Stimulated activated CD8-positive, alpha-beta memory T cell treated with anti-CD3 and anti-CD28 coated beads, Interleukin-4, amount 100 ng/mL, for 4 hours (primary cell): ENCODE data around the gene PPP4C.
"Not testable (repeated sequence)": the region's sequence is repeated elsewhere in the genome, so short reads cannot be mapped to it uniquely, and the experiment has no call there.

ENCODE experiments used
- DNase-seq, 2 donors: peaks; one replicate each; pipeline ENCODE4 v3.0.0-alpha.2; 2020; ENCODE audit warnings: low read depth in 2 of 2, low spot score in 1 of 2

The PPP4C gene

DNA sequence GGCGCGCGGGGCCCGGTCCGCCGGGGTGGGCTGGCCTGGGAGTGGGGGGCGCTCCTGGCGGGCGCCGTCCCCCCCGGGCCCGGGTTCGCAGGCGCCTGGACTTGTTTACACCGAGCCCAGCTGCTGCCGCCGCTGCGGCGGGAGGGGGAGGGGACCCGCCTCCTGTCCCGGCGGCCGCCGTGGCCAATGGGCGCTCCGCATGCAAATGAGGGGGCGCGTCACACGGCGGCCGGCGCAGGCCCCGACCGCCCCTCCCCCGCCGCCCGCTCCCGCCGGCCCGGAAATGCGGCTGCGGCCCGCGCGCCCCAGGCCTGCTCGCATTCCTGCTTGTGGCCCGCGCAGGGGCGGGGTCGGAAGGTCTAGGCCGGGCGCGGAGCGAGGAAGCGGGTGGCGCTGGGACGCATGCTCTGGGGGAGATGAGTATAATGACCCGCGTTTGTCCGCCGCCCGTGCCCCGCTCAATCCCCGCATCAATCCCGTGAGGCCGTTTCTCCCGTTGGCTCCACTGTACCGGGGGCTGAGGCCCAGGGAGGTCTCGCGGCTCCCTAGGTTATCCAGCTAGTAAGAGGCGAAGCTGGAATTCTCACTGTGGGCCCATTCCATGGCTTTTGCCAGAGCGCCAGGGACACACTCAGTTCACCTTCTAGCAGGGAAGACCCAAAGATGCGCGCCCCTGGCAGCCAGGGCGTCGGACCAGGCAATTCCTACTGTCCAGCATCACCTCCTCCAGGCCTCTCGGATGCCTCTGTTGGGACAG, 20.5 kb downstream of the PPP4C start, which contains the start of gene YPEL3:
YPEL3 (minus strand) TSS at position 109 of the 757 bp plus-strand sequence. CDS start 731 bp downstream, outside the sequence.
- DNase-seq, result peak; percentile 60 to 81

DNA sequence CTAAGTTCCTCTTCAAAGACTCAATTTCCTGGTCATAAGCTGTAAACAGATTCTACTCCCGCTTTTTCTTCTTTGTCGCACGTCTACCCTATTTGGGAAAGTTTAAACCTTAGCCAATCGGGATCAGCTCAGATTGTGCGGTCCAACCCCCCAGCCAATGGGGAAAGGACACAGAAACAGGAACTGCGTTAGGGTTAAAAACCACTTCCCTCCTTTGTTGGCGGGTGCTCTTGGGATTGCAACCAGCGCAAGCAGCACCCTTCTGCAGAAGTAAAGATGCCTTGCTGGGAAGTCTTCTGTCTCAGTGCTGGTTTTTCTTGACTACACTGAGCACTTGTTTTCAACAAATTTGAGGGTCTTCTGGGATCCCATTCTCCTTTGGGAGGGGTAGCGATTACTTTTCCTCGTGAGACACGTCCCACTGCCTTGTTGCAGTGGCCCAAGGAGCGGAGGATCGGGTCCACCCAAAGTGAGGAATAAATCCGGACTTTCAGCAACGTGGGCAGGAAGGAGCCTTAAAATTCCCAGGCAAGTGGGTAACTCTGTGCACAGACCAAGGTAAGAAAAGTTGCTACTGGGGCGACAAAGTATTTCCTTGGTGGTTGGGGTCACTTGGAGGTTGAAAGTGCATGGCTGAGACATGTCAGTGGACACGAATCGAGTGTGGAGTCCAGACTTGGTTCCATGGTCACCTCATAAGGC, 21.2 kb downstream of the PPP4C start:
- no peak for DNase-seq

DNA sequence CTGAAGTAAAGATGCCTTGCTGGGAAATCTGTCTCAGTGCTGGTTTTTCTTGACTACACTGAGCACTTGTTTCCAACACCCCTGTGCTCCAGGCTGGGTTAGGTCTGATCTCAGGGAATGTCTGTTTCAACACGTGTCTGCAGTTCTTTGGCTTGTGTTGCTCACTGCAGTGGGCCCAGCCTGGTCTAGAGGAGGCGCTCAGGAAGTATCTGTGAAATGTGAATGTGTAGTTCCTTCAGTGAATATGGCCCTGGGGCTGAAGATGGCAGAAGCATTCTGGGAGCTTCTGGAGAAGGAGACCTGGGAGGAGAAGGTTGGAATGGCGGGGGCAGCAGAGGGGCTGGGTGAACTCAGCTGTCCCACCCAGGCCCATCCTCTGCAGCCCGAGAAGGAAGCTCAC, 28.3 kb downstream of the PPP4C start:
- DNase-seq, result no peak

DNA sequence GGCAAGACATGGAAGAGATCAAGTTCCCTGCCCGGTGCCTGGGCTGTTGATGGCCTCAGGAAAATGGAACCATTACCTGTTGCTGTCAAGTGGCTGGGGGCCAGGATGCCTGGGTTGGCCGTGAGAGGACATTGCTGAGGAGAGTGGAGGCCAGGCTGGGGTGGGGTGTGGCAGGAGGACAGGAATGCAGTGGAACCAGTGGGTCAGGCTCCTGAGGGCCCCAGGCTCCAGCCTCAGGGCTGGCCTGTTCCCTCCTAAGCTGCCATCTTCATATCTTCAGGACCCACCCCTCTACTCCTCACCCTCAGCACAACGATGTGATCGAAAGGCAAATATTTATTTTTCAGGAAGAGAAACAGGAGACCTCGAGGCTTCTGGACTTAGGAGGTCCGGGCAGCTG, 28.7 kb downstream of the PPP4C start:
- no peak for DNase-seq

DNA sequence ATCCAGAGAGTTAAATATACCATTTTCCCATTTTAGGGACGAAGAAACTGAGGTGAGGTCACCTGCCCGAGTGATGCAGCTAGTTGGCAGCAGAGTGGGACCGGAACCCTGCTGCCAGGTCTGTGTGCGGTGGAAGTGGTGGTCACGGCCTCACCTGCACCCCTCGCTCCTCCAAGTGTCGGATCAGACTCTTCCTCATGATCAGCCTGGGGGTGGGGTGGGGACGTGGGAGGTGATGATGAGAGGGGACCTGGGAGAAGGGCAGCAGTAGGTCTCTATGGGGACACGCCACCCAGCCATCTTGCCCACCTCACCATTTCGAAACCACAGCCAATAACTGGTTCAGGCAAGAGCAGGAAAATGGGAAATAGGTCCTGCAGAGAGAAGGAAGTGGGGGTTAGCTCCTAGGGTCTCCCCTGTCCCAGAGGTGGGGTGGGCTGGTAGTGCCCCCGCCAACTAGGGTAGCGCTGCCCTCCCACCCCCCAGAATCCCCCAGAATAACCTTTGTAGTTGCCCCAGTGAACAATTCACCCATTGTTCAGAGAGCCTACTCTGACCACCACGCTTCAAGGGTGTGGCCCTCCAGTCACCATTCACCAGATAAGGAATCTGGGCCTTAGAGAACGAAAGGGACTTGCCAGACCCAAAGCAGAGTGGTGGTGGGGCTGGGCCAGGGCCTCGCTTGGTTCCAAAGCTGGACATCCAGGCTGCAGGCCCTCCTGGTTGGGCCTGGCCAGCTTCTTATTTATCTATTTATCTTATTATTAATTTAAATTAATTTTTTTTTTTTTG, 32.5 kb downstream of the PPP4C start:
- no peak for DNase-seq

DNA sequence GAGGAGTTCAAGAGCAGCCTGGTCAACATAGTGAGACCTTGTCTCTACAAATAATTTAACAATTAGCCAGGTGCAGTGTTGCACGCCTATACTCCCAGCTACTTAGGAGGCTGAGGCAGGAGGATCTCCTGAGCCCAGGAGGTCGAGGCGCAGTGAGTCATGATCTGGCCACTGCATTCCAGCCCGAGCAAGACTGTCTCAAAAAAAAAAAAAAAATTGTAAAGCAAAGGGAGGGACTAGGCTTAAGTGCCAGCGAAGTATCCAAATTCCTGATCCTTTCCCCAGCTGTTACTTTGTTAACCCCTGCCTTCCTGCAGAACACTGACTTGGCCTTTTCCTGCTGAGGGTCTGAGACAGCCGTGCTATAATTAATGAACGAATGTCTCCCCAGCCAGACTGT, 34.9 kb downstream of the PPP4C start:
- DNase-seq, result no peak

DNA sequence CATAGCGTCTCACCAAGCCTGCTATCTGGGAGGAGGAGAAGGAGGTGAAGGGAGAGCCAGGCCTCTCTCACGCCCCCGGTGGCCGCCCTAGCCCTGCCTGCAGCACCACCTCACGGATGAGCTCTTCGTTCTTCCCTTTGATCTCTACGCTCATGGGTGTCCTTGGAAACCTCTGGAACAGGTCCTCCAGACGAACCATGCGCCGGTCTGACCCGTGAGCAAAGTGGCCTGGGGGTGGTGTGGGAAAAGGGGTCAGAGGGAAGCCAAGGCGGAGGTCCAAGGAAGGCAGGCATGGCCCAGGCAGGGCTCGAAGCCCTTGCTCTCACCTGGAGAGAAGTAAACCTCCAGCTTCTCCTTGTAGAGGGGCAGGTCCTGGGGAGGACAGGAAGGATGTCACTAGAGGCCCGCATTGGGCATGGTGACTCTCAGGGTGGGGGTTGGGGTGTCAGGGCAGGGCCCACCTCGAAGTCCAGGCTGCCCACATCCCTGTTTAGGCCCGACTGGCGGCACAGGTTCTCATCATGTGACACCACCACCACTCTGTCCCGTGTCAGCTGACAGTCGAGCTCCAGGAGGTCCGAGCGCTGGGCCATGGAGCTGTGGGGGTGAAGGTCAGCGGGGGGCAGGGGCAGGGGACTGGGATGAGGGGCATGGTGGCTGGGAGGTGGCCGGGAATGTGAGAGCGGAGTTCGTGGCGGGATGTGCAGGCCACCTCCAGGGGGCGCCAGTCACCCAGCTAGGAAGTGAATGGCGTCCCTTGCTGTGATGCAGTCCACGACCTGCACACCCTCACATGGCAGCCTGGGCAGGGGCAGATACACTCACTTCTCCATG, 36.6 kb downstream of the PPP4C start:
- DNase-seq, result no peak

DNA sequence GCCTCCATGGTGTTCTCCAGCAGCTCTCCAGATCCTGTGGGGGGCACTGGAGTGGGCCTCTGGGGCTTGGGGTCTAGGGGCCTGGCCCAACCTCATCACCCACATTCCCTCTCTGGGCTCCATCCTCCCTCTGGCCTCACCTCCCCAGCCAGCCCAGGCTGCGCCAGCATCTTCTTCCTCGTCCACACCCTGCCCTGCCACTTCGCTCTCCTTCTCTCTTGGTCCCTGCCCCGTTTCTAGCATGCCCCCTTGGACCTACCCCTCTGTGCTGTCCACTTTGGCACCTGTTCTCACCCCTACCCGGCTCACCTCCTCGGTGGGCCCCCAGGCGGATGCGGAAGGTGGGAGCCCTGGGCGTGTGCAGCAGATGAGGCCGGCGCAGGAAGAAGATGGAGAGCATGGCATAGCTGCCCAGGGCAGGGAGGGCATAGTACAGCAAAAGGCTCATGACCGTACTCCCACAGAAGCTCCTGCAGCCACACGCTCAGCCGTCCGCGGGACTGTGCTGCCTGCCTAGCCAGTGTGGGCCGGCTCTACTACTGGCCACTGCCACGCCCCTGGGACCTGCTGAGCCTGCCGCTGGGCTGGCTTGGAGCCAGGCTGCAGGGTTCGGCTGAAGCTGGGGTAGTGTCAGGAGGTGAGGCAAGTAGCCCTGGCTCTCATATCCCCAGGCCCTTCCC, 37.4 kb downstream of the PPP4C start, which contains the start of gene GDPD3:
GDPD3 (minus strand) TSS at position 507 of the 680 bp plus-strand sequence; CDS start at position 448, 59 bp downstream.
- DNase-seq, result no peak

DNA sequence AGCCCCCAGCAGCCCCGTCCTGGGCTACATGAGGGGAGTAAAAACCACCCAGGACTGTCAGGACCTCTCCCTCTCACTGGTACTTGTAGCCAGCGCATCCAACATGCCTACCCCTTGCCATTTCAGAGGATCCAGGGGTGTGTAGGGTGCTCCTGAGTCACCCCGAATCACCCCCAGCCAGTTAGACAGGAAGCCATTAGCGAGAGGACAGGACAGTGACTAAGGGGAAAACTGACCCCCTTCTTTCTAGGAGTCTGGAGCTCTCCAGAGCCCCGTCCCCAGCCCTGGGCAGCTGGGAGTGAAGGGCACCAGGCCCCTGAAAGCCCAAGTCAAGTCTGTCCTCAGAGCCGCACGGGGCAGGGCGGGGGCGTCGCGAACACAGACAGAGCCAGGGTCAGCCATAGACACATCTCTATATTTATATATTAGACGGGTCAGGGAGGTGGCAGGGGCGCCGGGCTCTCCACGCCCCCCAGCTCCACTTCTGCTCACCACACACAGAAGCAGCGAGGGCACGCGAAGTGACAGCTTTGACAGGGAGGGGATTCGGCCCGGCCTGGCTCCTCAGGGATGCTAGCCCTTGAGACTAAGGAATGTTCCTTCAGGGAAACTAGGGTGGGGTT, 38.0 kb downstream of the PPP4C start:
- no peak for DNase-seq

DNA sequence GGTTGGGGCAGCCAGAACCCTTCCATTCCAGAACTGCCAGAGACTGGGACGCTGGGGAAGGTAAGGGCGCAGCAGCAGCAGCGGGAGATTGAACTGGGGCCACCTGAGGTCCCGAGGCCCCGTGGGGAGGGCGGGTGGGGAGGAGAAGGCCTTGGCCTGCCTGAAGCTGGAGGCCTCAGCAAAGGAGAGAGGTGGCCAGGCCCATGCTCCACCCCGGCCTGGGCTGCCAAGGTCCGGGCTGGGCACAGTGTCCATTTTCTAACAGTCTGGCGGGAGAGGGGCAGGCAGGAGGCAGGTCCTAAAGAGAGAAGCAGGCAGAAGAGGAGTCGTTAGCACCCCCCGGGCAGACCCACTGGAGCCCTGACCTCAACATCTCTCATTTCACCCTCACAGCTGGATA, 38.6 kb downstream of the PPP4C start:
- no peak for DNase-seq

DNA sequence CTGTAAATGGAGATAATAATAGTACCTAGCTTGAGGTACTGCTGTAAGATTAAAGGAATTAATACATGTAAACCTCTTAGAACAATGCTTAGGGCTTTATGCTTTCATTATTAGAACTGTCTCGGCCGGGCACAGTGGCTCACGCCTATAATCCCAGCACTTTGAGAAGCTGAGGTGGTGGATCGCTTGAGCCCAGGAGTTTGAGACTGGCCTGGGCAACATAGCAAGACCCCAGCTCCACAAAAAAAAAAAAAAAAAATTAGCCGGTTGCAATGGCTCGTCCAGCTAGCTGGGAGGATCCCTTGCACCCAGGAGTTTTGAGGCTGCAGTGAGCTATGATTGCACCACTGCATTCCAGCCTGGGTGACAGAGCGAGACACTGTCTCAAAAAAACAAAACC, 39.0 kb downstream of the PPP4C start:
- not testable (repeated sequence) for DNase-seq

DNA sequence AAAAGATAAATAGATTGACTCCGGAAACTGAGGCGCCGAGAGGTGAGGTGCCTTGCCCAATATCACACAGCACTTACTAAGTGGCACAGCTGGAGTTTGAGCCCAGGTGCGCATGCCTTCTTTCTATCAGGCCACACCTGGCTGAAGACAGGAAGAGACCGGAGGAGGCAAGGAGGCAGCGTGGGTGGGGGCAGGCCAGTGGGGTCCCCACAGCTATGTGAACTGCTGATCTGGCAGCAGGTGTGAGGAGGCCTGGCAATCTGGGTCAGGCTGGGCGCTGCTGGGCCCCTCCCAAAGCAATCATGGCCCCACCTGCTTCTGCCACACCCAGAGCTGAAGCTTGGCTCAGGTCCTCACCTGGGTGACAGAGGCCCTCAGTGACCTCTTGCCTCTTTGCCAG, 39.4 kb downstream of the PPP4C start:
- no peak for DNase-seq

DNA sequence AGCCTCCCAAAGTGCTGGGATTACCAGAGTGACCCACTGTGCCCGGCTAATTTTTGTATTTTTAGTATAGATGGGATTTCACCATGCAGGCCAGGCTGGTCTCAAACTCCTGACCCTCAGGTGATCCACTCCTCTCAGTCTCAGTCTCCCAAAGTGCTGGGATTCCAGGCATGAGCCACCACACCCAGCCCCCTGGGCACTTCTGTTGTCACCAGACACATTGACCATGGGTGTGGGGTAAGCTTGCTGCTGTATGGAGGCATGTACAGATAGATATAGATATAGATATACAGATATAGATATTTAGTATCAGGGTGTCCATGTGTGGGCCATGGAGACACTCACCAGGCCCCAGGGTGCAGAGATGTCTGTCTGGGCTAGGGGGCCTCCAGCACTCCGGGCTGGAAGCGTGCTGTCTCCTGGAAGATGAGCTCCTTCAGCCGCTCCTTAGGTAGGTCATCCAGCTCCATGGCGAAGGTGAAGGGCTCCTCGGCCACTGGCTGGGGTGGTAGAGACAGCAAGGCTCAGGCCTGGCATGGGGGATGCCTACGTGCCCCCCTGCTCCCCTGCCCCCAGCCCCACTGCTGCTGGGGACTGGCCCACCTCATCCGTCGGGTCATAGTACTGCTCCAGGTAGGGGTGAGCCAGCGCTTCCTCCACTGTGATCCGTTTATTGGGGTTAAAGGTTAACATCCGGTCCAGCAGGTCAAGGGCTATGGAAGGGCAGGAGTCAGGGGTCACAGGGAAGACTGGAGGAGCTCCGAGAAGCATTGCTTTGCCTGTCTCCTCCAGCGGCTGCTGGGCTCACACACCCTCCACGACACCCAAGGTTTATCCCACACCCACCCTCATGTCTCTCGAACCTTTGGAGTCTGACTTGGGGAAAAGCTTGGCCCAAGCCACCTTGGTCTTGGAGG, 40.8 kb downstream of the PPP4C start:
- no peak for DNase-seq

DNA sequence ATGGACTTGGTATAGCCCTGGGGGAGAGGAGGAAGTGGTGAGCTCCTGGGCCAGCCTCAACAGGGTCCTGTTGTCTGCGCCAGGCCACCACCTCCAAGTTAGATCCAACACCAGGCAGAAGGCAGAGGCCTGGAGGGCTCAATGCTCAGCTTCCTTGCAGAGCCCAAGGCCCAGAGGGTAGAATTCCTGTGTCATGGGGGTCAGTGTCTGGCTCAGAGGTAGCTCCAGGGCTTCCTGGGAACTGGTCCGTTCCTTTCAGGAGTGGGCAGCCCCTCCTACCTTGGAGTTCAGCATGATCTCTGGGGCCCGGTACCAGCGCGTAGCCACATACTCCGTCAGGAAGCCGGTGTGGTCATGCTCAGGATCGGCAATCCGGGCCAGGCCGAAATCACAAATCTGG, 42.0 kb downstream of the PPP4C start:
- DNase-seq, result no peak

DNA sequence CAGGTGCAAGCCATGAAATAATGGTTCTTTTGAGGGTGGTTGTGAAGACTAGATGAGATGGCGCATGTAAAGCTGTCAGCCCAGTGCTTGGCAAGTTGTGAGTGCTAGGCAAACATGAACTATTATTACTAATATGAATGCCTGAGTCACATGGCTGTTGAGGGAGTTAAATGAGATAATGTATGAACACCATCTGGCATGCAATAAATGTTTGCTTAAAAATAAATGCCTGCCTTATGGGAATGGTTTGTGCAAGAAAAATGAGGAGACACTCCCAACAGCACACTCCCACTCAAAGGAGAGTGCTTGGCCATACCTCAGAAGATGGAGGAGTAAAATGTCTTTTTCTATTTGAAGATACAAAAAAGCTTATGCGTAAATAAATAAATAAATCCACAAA, 43.6 kb downstream of the PPP4C start:
- DNase-seq, result no peak

DNA sequence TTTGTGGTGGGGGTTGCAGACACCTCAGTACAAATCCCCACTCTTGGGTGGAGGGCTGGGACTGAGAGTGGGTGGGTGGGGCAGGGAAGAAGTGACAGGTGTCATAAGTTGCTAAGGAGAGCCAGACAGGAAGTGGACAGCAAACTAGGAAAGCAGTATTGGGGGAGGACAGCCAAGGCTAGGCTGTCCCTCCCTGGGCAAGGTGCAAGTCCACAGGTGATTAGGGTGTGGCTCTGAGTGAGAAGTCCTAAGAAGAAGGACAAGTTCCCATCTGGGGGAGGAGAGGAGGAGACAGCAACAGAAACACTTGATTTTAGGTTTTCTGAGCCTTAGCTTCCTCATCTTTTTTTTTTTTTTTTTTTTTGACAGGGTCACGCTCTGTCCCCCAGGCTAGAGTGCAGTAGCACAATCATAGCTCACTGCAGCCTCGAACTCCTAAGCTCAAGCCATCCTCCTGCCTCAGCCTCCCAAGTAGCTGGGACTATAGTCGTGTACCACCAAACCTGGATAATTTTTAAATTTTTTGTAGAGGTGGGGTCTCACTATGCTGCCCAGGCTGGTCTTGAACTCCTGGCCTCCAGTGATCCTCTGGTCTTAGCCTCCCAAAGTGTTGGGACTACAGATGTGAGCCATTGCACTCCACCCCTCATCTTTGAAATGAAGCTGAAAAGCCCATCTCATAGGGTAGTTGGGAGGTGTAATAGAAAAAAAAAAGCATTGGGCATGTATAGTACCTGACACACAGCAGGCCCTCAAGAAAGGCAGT, 44.7 kb downstream of the PPP4C start:
- DNase-seq, result no peak

DNA sequence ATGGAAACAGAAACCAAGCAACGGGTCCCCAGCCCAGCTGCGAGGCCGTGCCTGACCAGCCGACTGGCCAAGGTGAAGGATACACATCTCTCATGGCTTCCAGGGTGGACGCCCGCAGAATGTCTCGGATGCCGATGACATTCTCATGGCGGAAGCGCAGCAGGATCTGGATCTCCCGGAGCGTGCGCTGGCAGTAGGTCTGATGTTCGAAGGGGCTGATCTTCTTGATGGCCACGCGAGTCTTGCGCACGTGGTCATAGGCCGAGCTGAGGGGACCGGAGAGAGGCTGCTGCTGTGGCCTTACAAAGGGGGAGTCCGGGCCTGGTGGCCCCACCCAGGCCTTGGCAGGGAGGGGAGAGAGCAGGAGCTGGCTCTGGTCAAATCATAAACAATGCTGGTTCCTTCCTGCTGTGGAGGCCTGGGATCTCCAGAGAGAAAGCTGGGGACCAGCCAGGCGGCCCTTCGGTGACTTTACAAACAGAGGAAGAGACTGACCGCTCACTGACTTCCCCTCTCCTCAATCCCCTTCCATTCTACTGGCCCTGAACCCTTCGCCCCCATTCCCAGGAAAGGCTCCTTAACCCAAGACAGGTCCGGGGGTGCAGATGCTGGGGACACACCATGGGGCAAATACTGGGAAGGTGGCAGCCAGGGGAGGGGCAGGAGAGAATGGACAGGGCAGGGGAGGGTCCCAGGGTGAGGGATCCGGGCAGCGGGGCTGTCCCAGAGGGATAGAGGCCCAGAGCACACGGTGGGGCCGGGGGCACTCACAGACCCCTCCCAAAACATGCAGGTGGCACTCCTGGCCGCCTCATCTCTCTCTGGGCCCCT, 46.2 kb downstream of the PPP4C start:
- DNase-seq, result no peak
